ENCODE measurements around the gene TRAF5. TPM values are rescaled to one million over a fixed set of nuclear protein-coding genes. Genes with fewer than 3 reads are reported as not detected.
A peak's percentile ranks its signal among the peaks of the same experiment; 100 is the strongest.

Gene TRAF5
- total RNA-seq, 1 donor from 2014 or later = 1.6 TPM

DNA sequence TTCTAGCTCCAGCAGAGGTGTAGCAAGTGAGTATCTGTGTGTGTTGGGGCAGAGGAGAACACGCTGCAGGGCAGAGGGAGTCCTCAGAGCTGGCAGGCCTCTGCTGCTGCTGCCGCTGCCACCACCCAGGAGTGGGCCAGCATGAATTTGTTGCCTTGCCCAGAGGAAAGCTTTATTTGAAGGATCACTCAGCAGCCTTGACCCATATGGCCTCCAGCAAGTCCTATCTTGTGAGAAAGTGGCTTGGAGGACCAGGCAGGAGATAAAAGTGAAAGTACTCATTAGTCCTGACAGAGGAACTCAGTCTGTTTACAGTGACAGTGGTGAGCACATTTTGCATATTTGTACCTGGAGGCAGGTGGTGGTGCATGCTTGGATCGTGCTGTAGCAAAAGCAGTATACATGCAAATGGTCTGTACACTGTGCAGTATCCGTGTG, 3.1 kb downstream of the TRAF5 start:
- H3K27me3 ChIP-seq (ENCODE audit: control insufficient read depth, insufficient read depth, low read length) = no peaks in the 10 kb centered on the region
- no peak for DNase-seq (ENCODE audit: low read depth)

DNA sequence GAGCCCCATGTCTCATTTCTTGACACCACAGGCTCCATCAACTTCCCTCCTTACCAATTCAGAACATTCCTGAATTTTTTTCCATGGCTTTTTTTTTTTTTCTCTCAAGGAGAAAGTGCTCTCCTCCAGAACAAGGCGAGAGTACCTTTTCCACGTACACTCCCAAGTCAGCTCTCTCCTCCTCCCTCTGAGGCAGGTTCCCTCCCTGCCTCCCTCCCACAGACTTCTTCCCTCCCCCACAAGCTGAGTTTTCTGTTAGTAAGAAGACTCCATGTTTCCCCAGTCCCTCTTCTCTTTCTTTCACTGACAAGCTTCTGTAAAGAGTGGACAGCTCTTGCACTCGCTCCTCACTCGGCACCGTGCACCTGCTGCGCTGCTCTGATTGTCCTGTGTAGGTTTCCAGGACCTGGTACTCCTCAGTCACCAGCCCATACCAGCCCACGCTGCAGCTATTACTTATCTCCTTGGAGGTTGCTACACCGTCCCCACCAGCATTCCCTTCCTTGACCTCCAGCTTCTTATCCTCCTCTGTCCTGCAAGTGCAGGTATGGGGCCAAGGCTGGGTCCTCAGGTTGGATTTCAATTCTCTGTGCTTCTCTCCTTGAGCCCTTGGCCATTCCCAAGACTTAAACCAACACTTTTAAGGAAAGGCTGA, 3.8 kb downstream of the TRAF5 start:
- TF ChIP-seq, protein P1, sequence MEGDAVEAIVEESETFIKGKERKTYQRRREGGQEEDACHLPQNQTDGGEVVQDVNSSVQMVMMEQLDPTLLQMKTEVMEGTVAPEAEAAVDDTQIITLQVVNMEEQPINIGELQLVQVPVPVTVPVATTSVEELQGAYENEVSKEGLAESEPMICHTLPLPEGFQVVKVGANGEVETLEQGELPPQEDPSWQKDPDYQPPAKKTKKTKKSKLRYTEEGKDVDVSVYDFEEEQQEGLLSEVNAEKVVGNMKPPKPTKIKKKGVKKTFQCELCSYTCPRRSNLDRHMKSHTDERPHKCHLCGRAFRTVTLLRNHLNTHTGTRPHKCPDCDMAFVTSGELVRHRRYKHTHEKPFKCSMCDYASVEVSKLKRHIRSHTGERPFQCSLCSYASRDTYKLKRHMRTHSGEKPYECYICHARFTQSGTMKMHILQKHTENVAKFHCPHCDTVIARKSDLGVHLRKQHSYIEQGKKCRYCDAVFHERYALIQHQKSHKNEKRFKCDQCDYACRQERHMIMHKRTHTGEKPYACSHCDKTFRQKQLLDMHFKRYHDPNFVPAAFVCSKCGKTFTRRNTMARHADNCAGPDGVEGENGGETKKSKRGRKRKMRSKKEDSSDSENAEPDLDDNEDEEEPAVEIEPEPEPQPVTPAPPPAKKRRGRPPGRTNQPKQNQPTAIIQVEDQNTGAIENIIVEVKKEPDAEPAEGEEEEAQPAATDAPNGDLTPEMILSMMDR (IDR thresholded peaks at IDR 0.05; ENCODE audit: insufficient read depth, low read length, severe bottlenecking) = no peak
- DNase-seq (ENCODE audit: low read depth) = no peak

More for the DNA sequence above, 3.1 kb downstream of the TRAF5 start:
- no peaks in the 10 kb centered on the region for H3K36me3 ChIP-seq (ENCODE audit: control insufficient read depth, insufficient read depth, low read length)
- no peak for FAIRE-seq
- H3K4me3 ChIP-seq (ENCODE audit: low read depth, low read length) = no peak overlapping the region
- TF ChIP-seq, protein P1 (IDR thresholded peaks at IDR 0.05; ENCODE audit: insufficient read depth, low read length, severe bottlenecking) = no peak

DNA sequence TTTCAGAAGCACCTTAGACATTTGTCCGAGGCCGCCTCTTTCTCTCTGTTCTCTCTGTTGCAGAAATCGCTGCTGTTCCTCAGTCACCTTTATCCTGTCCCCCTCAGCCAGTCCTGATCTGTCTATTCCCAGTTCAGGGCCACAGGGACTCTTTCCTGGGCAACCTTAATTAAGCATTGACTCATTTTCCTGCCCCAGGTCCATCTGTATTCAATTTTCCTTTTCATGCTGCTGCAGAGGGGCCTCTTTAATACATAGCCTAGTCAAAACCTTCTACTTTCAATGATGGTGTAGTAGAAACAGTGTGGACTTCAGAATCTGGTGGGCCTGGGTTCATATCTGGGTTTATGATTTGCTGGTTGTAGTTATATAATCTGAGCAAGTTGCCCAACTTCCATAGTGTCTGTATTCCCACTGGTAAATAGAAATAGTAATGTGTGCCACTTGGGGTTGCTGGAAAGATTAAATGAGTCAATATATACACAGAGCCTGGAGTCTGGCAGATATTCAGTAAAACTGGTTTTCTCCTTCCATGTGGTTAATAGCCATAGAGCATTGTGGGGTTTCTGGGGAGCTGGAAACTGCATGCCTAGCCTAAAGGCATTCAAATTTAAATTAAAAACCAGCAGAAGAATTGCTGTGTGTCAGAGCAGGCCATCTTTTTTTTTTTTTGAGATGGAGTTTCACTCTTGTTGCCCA, 4.5 kb downstream of the TRAF5 start:
- FAIRE-seq = no peak

More for the DNA sequence above, 3.8 kb downstream of the TRAF5 start:
- no peak for FAIRE-seq
- Histone ChIP-seq H3K36me3 (ENCODE audit: control insufficient read depth, insufficient read depth, low read length) (no peaks in the 10 kb centered on the region), H3K4me3 (ENCODE audit: low read depth, low read length) (no peak overlapping the region), H3K27me3 (ENCODE audit: control insufficient read depth, insufficient read depth, low read length) (no peaks in the 10 kb centered on the region)

DNA sequence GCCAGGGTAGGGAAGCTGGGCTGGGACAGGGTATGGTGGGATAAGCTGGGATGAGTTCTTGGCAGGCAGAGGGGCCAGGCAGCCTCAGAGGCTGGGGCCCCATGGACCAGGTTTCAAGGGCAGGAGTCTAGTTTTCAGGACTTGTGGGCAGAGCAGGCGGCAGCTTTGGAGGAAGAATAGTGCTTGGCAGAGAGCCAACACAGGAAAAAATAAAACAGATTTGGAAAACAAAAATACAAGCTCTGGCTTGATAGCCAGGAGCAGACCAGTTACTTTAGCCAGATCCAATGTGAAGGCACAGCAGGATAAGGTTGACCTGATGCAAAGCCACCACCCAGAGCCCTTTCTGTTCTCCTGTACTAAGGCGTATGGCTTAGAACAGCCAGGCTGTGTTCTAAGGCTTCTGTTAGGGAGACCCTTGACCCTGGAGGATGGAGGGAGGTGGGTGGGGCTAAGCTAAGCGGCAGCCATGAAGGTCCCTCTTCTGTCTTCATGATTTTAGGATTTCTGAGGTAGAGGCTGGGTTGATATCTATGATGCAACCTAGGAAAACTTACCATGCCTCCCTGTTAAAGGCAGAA, 5.5 kb downstream of the TRAF5 start:
- TF ChIP-seq, protein P1 (IDR thresholded peaks at IDR 0.05; ENCODE audit: insufficient read depth, low read length, severe bottlenecking) = no peak
- Histone ChIP-seq H3K4me3 (ENCODE audit: low read depth, low read length) (no peak overlapping the region), H3K36me3 (ENCODE audit: control insufficient read depth, insufficient read depth, low read length) (no peaks in the 10 kb centered on the region), H3K27me3 (ENCODE audit: control insufficient read depth, insufficient read depth, low read length) (no peaks in the 10 kb centered on the region)
- DNase-seq (ENCODE audit: low read depth) (no peak), FAIRE-seq (no peak)

More for the DNA sequence above, 4.5 kb downstream of the TRAF5 start:
- Histone ChIP-seq H3K27me3 (ENCODE audit: control insufficient read depth, insufficient read depth, low read length) (no peaks in the 10 kb centered on the region), H3K4me3 (ENCODE audit: low read depth, low read length) (no peak overlapping the region), H3K36me3 (ENCODE audit: control insufficient read depth, insufficient read depth, low read length) (no peaks in the 10 kb centered on the region)
- peak; percentile 83 for DNase-seq (ENCODE audit: low read depth)
- TF ChIP-seq, protein P1 (IDR thresholded peaks at IDR 0.05; ENCODE audit: insufficient read depth, low read length, severe bottlenecking) = no peak

DNA sequence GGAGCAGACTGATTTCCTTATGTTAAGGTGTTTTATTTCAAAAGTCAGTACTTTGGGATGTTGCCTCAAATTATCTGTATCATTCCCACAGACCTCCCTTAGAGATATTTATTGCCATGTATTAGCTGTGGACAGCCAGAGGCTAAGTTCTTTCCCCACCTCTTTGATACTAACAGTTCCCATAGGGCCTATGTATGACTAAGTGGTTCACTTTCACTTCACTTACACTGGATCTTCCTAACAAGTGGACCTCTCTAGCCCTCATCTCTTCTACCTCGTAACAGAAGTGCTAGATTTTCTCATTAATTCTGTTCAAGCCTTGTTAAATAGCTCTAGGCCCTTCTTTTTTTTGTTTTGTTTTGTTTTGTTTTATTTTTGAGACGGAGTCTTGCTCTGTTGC, 6.2 kb downstream of the TRAF5 start:
- DNase-seq (ENCODE audit: low read depth) (no peak), FAIRE-seq (no peak)
- TF ChIP-seq, protein P1 (IDR thresholded peaks at IDR 0.05; ENCODE audit: insufficient read depth, low read length, severe bottlenecking) = no peak
- H3K4me3 ChIP-seq (ENCODE audit: low read depth, low read length) = no peak overlapping the region
- no peaks in the 10 kb centered on the region for H3K27me3 ChIP-seq (ENCODE audit: control insufficient read depth, insufficient read depth, low read length)
- no peaks in the 10 kb centered on the region for H3K36me3 ChIP-seq (ENCODE audit: control insufficient read depth, insufficient read depth, low read length)
